Measurements from ENCODE around the gene STK24.

STK24 gene

GRCh38 chr13:98508280-98508679 lies 68.6 kb downstream of the STK24 start:
- DNase-seq, result no peak

- no peak for DNase-seq
Measured at GRCh38 chr13:98507282-98507797, 69.6 kb downstream of the STK24 start.

- no peak for DNase-seq
Measured at GRCh38 chr13:98506728-98507230, 70.1 kb downstream of the STK24 start.

GRCh38 chr13:98506322-98506721 lies 70.6 kb downstream of the STK24 start:
- no peak for DNase-seq

- no peak for DNase-seq
Measured at GRCh38 chr13:98505217-98505616, 71.7 kb downstream of the STK24 start.

GRCh38 chr13:98504371-98504963 lies 72.4 kb downstream of the STK24 start:
- DNase-seq, result peak; percentile 40

- DNase-seq, result no peak
Measured at GRCh38 chr13:98504029-98504351, 72.9 kb downstream of the STK24 start.

GRCh38 chr13:98503175-98504028 lies 73.5 kb downstream of the STK24 start:
- DNase-seq, result no peak

GRCh38 chr13:98500963-98501421 lies 75.9 kb downstream of the STK24 start:
- DNase-seq, result no peak

GRCh38 chr13:98496966-98497365 lies 79.9 kb downstream of the STK24 start:
- DNase-seq, result no peak

- no peak for DNase-seq
Measured at GRCh38 chr13:98496479-98496791, 80.5 kb downstream of the STK24 start.

- DNase-seq, result no peak
Measured at GRCh38 chr13:98495627-98496478, 81.1 kb downstream of the STK24 start.

- no peak for DNase-seq
Measured at GRCh38 chr13:98494769-98495168, 82.1 kb downstream of the STK24 start.

- DNase-seq, result no peak
Measured at GRCh38 chr13:98493042-98493712, 83.7 kb downstream of the STK24 start.

- no peak for DNase-seq
Measured at GRCh38 chr13:98492335-98493041, 84.4 kb downstream of the STK24 start.

GRCh38 chr13:98490866-98491265 lies 86.0 kb downstream of the STK24 start:
- no peak for DNase-seq

- DNase-seq, result no peak
Measured at GRCh38 chr13:98490195-98490836, 86.6 kb downstream of the STK24 start.

- no peak for DNase-seq
Measured at GRCh38 chr13:98489446-98490194, 87.3 kb downstream of the STK24 start.

- no peak for DNase-seq
Measured at GRCh38 chr13:98488736-98489135, 88.2 kb downstream of the STK24 start.

GRCh38 chr13:98487522-98487921 lies 89.4 kb downstream of the STK24 start:
- no peak for DNase-seq

- DNase-seq, result no peak
Measured at GRCh38 chr13:98487016-98487415, 89.9 kb downstream of the STK24 start.
